ENCODE measurements around the gene STMP1. TPM values are rescaled to one million over a fixed set of nuclear protein-coding genes. Genes with fewer than 3 reads are reported as not detected.

STMP1 gene
- total and polyA plus RNA-seq, 2 of the 4 experiments (the other 2 are of a cell fraction), result 6.1 to 28.3 TPM

DNA sequence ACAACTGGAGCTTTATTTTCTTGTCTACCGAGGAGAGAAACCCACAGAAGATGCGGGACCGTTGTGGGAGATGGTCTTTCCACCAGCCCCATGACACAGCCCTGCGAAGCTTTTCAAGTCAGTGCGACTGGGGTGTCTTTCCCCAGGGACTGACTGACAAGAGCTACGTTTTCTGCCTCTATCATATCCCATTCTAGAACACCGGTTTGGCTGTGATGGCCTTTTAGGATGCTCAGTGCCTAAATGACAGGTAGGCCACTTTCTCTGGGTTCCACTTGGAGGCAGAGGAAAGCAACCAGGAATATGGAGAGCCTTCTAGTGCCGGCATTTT lies 48.8 kb downstream of the STMP1 start:
- no TSS peak for BruUV-seq (replicated peaks)
- H3K4ac ChIP-seq (ENCODE audit: low read depth, low read length), result no peak overlapping the region
- ATAC-seq (ENCODE audit: low read depth) (no peak), DNase-seq (no peak)
- no peak overlapping the region for H3K23ac ChIP-seq (ENCODE audit: low read depth, low read length)
- H3K4me2 ChIP-seq (ENCODE audit: low read depth, low read length), result no peak overlapping the region
- no peak overlapping the region for H2BK120ac ChIP-seq (ENCODE audit: low read depth, low read length)
- in situ Hi-C loops (cut with MboI; ENCODE audit: low sequenced_read_pairs), result no loop called here
- H3K79me1 ChIP-seq (ENCODE audit: low read depth in 1 of 2, low read length in 2 of 2), result peaks cover 0 to 8% of the 10 kb centered on the region in 2 experiments; a peak in 2 of 4 replicates
- intact Hi-C loops (cut with micrococcal nuclease), result no loop called here
- no peak overlapping the region for H2BK20ac ChIP-seq (ENCODE audit: low read depth, low read length)
- H3K36me3 ChIP-seq (ENCODE audit: control insufficient read depth, insufficient read depth, low read length), result no peaks in the 10 kb centered on the region
- no peak overlapping the region for H2BK15ac ChIP-seq (ENCODE audit: low read depth, low read length)
- 0 out of 2 replicates have a peak overlapping the region, but pooled peaks have one; percentile 4 for H2AK5ac ChIP-seq (ENCODE audit: low read depth, low read length)
- H4K5ac ChIP-seq (ENCODE audit: low read depth, low read length), result no peak overlapping the region
- no peak overlapping the region for H3K56ac ChIP-seq (ENCODE audit: extremely low read depth, insufficient read depth, low read length)
- H2AFZ ChIP-seq (replicated peaks; ENCODE audit: low read length, poor library complexity), result no peak overlapping the region
- dilution Hi-C loops (cut with HindIII; ENCODE audit: low sequenced_read_pairs, unreplicated experiment), result no loop called here
- CTCF ChIA-PET, result interaction anchor here (1.3 kb wide), 1 partner anchor 38 kb away, joined by 8 read pairs; no protein-coding TSS in a partner anchor
- no peaks in the 10 kb centered on the region for H4K20me1 ChIP-seq (ENCODE audit: insufficient read depth, low read length)
- H3K9ac ChIP-seq (ENCODE audit: low read depth, low read length), result no peak overlapping the region
- no peak overlapping the region for H4K8ac ChIP-seq (ENCODE audit: low read depth in 2 of 2, low read length in 2 of 2)
- H2AK9ac ChIP-seq (replicated peaks; ENCODE audit: low read depth, low read length, poor library complexity), result no peak overlapping the region
- no peak overlapping the region for H3K4me3 ChIP-seq (ENCODE audit: insufficient read depth, low read depth, low read length)
- peaks cover 23% of the 10 kb centered on the region for H3K4me1 ChIP-seq (ENCODE audit: control insufficient read depth, insufficient read depth, low read length)
- TF ChIP-seq RCOR1 (IDR thresholded peaks at IDR 0.05; ENCODE audit: insufficient replicate concordance, low read length) (no peak), CHD1 (IDR thresholded peaks at IDR 0.05; ENCODE audit: low read depth, low read length) (no peak), FOS (IDR thresholded peaks at IDR 0.05; ENCODE audit: low read depth, low read length) (no peak), BHLHE40 (IDR thresholded peaks at IDR 0.05; ENCODE audit: low read depth, low read length) (no peak), RAD21 (IDR thresholded peaks at IDR 0.05; ENCODE audit: low read length) (no peak), CEBPB (IDR thresholded peaks at IDR 0.05; ENCODE audit: low read depth, low read length) (no peak), RFX5 (IDR thresholded peaks at IDR 0.05; ENCODE audit: low read depth, low read length) (no peak), MAZ (IDR thresholded peaks at IDR 0.05; ENCODE audit: borderline replicate concordance, low read depth, low read length) (no peak)
- TF ChIP-seq, protein P1, sequence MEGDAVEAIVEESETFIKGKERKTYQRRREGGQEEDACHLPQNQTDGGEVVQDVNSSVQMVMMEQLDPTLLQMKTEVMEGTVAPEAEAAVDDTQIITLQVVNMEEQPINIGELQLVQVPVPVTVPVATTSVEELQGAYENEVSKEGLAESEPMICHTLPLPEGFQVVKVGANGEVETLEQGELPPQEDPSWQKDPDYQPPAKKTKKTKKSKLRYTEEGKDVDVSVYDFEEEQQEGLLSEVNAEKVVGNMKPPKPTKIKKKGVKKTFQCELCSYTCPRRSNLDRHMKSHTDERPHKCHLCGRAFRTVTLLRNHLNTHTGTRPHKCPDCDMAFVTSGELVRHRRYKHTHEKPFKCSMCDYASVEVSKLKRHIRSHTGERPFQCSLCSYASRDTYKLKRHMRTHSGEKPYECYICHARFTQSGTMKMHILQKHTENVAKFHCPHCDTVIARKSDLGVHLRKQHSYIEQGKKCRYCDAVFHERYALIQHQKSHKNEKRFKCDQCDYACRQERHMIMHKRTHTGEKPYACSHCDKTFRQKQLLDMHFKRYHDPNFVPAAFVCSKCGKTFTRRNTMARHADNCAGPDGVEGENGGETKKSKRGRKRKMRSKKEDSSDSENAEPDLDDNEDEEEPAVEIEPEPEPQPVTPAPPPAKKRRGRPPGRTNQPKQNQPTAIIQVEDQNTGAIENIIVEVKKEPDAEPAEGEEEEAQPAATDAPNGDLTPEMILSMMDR (conservative IDR thresholded peaks at IDR 0.05; ENCODE audit: low read depth, low read length), result no peak
- peaks cover 33% of the 10 kb centered on the region for H3K9me1 ChIP-seq (ENCODE audit: insufficient read depth, low read length)
- no peak overlapping the region for H4K91ac ChIP-seq (ENCODE audit: insufficient read depth, low read depth, low read length)
- H3K18ac ChIP-seq (ENCODE audit: low read depth, low read length), result no peak overlapping the region
- H3K27ac ChIP-seq (ENCODE audit: insufficient read depth, low read length), result no peak overlapping the region
- H2BK5ac ChIP-seq (ENCODE audit: low read depth, low read length, poor library complexity, severe bottlenecking), result no peak overlapping the region
- no peaks in the 10 kb centered on the region for H3K9me3 ChIP-seq (ENCODE audit: control insufficient read depth, insufficient read depth, low read length)
- POLR2A ChIA-PET (ENCODE audit: unreplicated experiment), result no interaction called here
- WGBS, 2 experiments (ENCODE audit: extremely low coverage in 2 of 2, insufficient read length in 1 of 2), result no CpG with 5 or more reads among the region's 8 CpGs
- no peak overlapping the region for H3K14ac ChIP-seq (replicated peaks; ENCODE audit: low read depth, low read length)
- no peaks in the 10 kb centered on the region for H3K27me3 ChIP-seq (ENCODE audit: control insufficient read depth, insufficient read depth, low read length)

All from IMR-90 (cell line).